ENCODE results near the gene NATD1. TPM values are rescaled to one million over a fixed set of nuclear protein-coding genes. Genes with fewer than 3 reads are reported as not detected.
"Not testable (repeated sequence)": the region's sequence is repeated elsewhere in the genome, so short reads cannot be mapped to it uniquely, and the experiment has no call there.

The NATD1 gene
- total RNA-seq, 1 experiment from 2014 or later: 1.7 TPM

DNA sequence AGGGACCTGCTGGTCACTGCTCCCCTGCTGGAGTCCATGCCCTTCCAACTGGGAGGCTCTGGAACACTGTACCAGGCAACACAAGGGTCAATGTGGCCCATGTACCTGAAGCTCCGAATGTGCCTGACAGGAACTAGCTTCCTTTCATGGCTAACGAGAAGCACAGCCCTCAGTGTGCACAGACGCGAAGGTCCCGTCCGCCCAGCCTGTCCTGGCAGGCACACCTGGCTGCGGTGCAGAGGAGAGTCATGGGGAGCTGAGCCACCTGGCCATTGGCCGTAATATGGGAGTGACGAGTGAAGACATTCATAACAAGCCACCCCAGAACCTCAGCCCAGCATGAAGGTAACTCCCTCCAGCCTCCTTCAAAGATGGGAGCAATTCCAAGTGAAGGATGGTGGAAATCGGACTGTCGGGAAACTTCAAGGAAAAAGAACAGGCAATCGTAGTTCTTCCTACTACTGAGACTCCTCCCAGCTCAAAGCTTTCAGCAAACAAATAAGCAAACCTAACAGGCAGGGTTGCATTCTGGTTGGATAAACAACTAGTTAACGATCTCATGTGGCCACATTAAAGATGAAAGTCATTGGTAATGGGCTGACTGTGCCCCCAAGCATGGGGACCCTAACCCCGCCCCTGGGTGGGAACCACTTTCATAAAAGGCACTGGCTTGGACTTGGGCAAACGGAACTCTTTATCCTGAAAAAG lies 52.5 kb downstream of the NATD1 start:
- peaks cover 37% of the 10 kb centered on the region for H3K36me3 ChIP-seq
- H3K4me3 ChIP-seq: no peak overlapping the region
- DNase-seq (ENCODE audit: low read depth in 1 of 2, low spot score in 2 of 2): no peak
- no peaks in the 10 kb centered on the region for H3K27me3 ChIP-seq (replicated peaks)
- H3K4me1 ChIP-seq (replicated peaks): no peaks in the 10 kb centered on the region
- H3K9me3 ChIP-seq (replicated peaks): no peaks in the 10 kb centered on the region
- no peak overlapping the region for H3K27ac ChIP-seq

GRCh38 chr17:21199856-21200255 lies 53.4 kb downstream of the NATD1 start:
- Histone ChIP-seq H3K27me3 (replicated peaks) (no peaks in the 10 kb centered on the region), H3K4me3 (no peak overlapping the region), H3K27ac (no peak overlapping the region), H3K4me1 (replicated peaks) (no peaks in the 10 kb centered on the region), H3K36me3 (peaks cover 37% of the 10 kb centered on the region), H3K9me3 (replicated peaks) (no peaks in the 10 kb centered on the region)
- DNase-seq (ENCODE audit: low read depth in 1 of 2, low spot score in 2 of 2): no peak

DNA sequence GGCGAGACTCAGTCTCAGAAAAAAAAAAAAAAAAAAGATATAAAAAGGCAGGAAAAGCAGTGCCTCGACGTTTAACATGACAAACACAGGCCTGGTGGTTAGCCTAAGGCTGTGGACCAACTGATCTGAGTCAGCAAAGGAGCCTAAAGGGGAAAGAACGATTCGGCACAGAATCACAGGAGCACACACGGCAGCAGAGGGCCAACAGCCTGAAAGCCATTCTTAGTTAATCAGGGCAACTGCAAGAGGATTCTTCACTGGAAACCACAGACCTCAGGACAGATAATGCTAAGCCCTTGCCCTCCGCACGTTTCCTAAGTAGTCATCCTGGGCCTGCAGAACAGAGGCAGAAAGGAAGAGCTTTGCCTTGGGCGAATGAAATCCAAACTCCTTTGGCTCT lies 53.9 kb downstream of the NATD1 start:
- H3K9me3 ChIP-seq (replicated peaks): no peaks in the 10 kb centered on the region
- no peaks in the 10 kb centered on the region for H3K4me1 ChIP-seq (replicated peaks)
- peaks cover 39% of the 10 kb centered on the region for H3K36me3 ChIP-seq
- no peak overlapping the region for H3K27ac ChIP-seq
- no peak for DNase-seq (ENCODE audit: low read depth in 1 of 2, low spot score in 2 of 2)
- no peaks in the 10 kb centered on the region for H3K27me3 ChIP-seq (replicated peaks)
- no peak overlapping the region for H3K4me3 ChIP-seq

DNA sequence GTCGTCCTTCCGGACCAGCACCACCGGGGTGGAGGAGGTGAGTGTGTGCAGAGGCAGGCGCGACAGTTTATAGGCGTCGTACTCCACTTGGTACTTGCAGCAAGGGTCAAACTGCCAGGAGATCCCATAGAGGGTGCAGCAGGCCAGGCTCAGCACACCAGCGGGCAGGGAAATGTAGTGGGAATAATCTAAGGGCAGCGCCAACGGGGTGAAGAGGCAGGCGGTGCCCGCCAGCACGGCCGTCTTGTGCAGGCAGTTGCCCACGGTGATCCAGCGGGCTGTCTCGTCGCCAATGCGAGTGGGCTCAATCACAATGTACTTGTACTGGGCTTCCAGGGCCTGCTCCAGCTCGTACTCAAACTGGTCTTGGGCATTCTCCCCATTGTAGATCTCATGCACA lies 54.8 kb downstream of the NATD1 start:
- no peak overlapping the region for H3K4me3 ChIP-seq
- H3K9me3 ChIP-seq (replicated peaks): no peaks in the 10 kb centered on the region
- no peak for DNase-seq (ENCODE audit: low read depth in 1 of 2, low spot score in 2 of 2)
- no peaks in the 10 kb centered on the region for H3K27me3 ChIP-seq (replicated peaks)
- H3K27ac ChIP-seq: no peak overlapping the region
- H3K36me3 ChIP-seq: peaks cover 42% of the 10 kb centered on the region
- H3K4me1 ChIP-seq (replicated peaks): no peaks in the 10 kb centered on the region

DNA sequence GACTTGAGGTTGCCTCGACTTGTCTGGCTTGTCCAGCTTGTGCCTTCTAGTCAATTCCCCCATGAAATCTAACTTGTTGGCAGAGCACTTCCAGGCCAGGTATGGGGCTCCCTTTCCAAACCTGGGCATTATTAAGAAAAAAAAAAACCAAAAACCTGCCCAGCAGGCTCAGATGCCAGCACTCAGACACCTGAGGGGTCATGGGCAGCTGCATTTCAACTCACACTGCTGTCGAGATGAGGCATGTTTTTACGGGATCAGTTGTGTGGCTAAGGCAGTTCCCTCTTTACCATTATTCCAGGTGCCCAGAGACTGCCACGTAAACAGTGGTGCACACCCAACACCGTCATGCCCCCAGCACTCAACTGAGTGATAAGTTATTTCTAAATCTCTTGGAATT lies 57.1 kb downstream of the NATD1 start:
- Histone ChIP-seq H3K9me3 (replicated peaks) (no peaks in the 10 kb centered on the region), H3K4me1 (replicated peaks) (no peaks in the 10 kb centered on the region), H3K27me3 (replicated peaks) (no peaks in the 10 kb centered on the region), H3K27ac (no peak overlapping the region), H3K4me3 (no peak overlapping the region), H3K36me3 (peaks cover 38% of the 10 kb centered on the region)
- DNase-seq (ENCODE audit: low read depth in 1 of 2, low spot score in 2 of 2): no peak

GRCh38 chr17:21194703-21195102 lies 58.5 kb downstream of the NATD1 start:
- Histone ChIP-seq H3K4me1 (replicated peaks) (no peaks in the 10 kb centered on the region), H3K27me3 (replicated peaks) (no peaks in the 10 kb centered on the region), H3K36me3 (peaks cover 33% of the 10 kb centered on the region), H3K9me3 (replicated peaks) (no peaks in the 10 kb centered on the region), H3K27ac (no peak overlapping the region), H3K4me3 (no peak overlapping the region)
- no peak for DNase-seq (ENCODE audit: low read depth in 1 of 2, low spot score in 2 of 2)

DNA sequence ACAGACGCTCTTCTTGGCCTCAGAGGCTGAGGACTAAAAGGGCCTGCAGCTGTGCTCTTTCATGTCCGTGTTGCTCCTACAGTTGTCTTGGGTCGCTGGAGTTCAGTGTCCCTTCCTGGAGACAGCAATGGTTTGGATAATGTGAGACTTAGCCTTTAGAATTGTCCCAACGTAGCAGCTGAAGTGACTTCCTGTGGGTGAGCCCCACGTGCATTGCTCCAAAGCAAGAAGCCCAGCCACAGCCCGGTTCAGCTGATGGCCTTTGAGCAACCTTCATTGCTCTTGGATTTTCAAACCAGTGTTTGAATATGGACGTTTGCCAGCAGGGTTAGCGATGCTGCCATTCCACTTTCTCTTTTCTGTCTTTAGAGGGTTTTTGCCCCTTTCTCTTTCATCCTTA lies 59.0 kb downstream of the NATD1 start:
- Histone ChIP-seq H3K27me3 (replicated peaks) (no peaks in the 10 kb centered on the region), H3K4me1 (replicated peaks) (no peaks in the 10 kb centered on the region), H3K4me3 (no peak overlapping the region), H3K9me3 (replicated peaks) (no peaks in the 10 kb centered on the region), H3K27ac (no peak overlapping the region), H3K36me3 (peaks cover 33% of the 10 kb centered on the region)
- DNase-seq (ENCODE audit: low read depth in 1 of 2, low spot score in 2 of 2): no peak

GRCh38 chr17:21193031-21193430 lies 60.2 kb downstream of the NATD1 start:
- H3K27ac ChIP-seq: no peak overlapping the region
- no peaks in the 10 kb centered on the region for H3K4me1 ChIP-seq (replicated peaks)
- H3K27me3 ChIP-seq (replicated peaks): no peaks in the 10 kb centered on the region
- no peak for DNase-seq (ENCODE audit: low read depth in 1 of 2, low spot score in 2 of 2)
- no peaks in the 10 kb centered on the region for H3K9me3 ChIP-seq (replicated peaks)
- peaks cover 26% of the 10 kb centered on the region for H3K36me3 ChIP-seq
- H3K4me3 ChIP-seq: no peak overlapping the region

DNA sequence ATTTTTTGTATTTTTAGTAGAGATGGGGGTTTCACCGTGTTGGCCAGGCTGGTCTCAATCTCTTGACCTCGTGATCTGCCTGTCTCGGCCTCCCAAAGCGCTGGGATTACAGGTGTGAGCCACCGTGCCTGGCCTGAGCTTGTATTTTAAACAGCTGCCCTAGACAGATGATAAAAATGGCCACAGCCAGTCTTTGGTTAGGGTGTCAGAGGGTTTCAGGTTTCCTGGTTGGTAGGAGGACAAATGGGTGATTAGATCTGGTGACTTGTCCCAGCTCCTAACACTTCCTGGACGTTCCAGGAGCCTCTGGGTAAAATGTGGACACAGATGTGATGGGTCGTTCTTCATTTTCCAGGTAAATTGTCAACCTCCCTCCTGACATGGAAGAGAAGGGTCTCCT lies 60.8 kb downstream of the NATD1 start:
- not testable (repeated sequence) for H3K4me1 ChIP-seq (replicated peaks); H3K9me3 ChIP-seq (replicated peaks); H3K4me3 ChIP-seq; DNase-seq (ENCODE audit: low read depth in 1 of 2, low spot score in 2 of 2); H3K27me3 ChIP-seq (replicated peaks); H3K27ac ChIP-seq
- peaks cover 20% of the 10 kb centered on the region for H3K36me3 ChIP-seq

- Histone ChIP-seq H3K27ac (no peak overlapping the region), H3K4me1 (replicated peaks) (no peaks in the 10 kb centered on the region), H3K36me3 (peaks cover 13% of the 10 kb centered on the region), H3K9me3 (replicated peaks) (no peaks in the 10 kb centered on the region), H3K27me3 (replicated peaks) (no peaks in the 10 kb centered on the region), H3K4me3 (no peak overlapping the region)
- no peak for DNase-seq (ENCODE audit: low read depth in 1 of 2, low spot score in 2 of 2)
These were observed 61.5 kb downstream of the NATD1 start for GRCh38 chr17:21191698-21192097.

DNA sequence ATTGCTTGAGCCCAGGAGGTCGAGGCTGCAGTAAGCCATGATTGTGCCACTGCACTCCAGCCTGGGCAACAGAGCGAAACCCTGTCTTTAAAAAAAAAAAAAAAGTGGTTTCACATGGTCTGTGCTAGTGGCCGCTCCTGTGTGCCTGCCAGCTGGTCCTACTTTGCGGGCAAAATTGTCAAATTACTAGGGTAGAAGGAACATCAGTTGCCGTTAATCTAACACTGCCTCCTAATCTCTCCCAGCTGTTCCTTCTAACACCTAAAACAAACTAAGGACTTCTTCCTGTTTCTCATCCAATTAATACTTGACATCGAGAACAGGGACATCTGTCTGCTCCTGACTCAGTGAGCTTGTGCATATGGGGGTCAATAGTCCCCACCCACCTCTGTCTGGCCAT lies 63.1 kb downstream of the NATD1 start:
- peaks cover 11% of the 10 kb centered on the region; the same call in 1 of the 2 replicates for H3K36me3 ChIP-seq
- DNase-seq (ENCODE audit: low read depth in 1 of 2, low spot score in 2 of 2): no peak
- no peaks in the 10 kb centered on the region for H3K9me3 ChIP-seq (replicated peaks)
- no peak overlapping the region for H3K27ac ChIP-seq
- no peaks in the 10 kb centered on the region for H3K4me1 ChIP-seq (replicated peaks)
- H3K27me3 ChIP-seq (replicated peaks): no peaks in the 10 kb centered on the region
- H3K4me3 ChIP-seq: no peak overlapping the region

GRCh38 chr17:21189361-21189760 lies 63.8 kb downstream of the NATD1 start:
- no peak overlapping the region for H3K27ac ChIP-seq
- H3K4me3 ChIP-seq: no peak overlapping the region
- H3K27me3 ChIP-seq (replicated peaks): no peaks in the 10 kb centered on the region
- H3K9me3 ChIP-seq (replicated peaks): no peaks in the 10 kb centered on the region
- DNase-seq (ENCODE audit: low read depth in 1 of 2, low spot score in 2 of 2): no peak
- H3K36me3 ChIP-seq: peaks cover 12% of the 10 kb centered on the region; the same call in 1 of the 2 replicates
- no peaks in the 10 kb centered on the region for H3K4me1 ChIP-seq (replicated peaks)

Data from SJSA1 (cell line).